GM10847 (cell line): Measurements from ENCODE around the gene C1orf94.

Experiments used
- POLR2A ChIP-seq: IDR thresholded peaks from 2 replicates; pipeline ENCODE4 v1.6.1; 2011; ENCODE audit not compliant: insufficient read length; ENCODE audit errors: extremely low read depth

The C1orf94 gene

GRCh38 chr1:34176830-34177603, at the start of gene C1orf94:
C1orf94 (plus strand) TSS chr1:34176907; CDS start chr1:34177790, 883 bp downstream.
- TF ChIP-seq POLR2A = no peak

- TF ChIP-seq POLR2A = no peak
Observed at GRCh38 chr1:34127006-34128000, 49.4 kb upstream of the C1orf94 start.

- no peak for TF ChIP-seq POLR2A
Observed at GRCh38 chr1:34128186-34128889, 48.4 kb upstream of the C1orf94 start.

- no peak for TF ChIP-seq POLR2A
Observed at GRCh38 chr1:34129630-34130029, 47.1 kb upstream of the C1orf94 start.

GRCh38 chr1:34130306-34130705, 46.4 kb upstream of the C1orf94 start:
- no peak for TF ChIP-seq POLR2A

GRCh38 chr1:34131396-34132160, 45.1 kb upstream of the C1orf94 start:
- no peak for TF ChIP-seq POLR2A

- no peak for TF ChIP-seq POLR2A
Observed at GRCh38 chr1:34132161-34132420, 44.6 kb upstream of the C1orf94 start.

- TF ChIP-seq POLR2A = no peak
Observed at GRCh38 chr1:34137411-34137810, 39.3 kb upstream of the C1orf94 start.

- no peak for TF ChIP-seq POLR2A
Observed at GRCh38 chr1:34140011-34140676, 36.6 kb upstream of the C1orf94 start.

- TF ChIP-seq POLR2A = no peak
Observed at GRCh38 chr1:34143975-34144374, 32.7 kb upstream of the C1orf94 start.

- no peak for TF ChIP-seq POLR2A
Observed at GRCh38 chr1:34144766-34145165, 31.9 kb upstream of the C1orf94 start.

GRCh38 chr1:34147301-34147700, 29.4 kb upstream of the C1orf94 start:
- TF ChIP-seq POLR2A = no peak

GRCh38 chr1:34149501-34149900, 27.2 kb upstream of the C1orf94 start:
- TF ChIP-seq POLR2A = no peak

GRCh38 chr1:34153246-34153645, 23.5 kb upstream of the C1orf94 start:
- no peak for TF ChIP-seq POLR2A
